Measurements from ENCODE around the gene TDRD10.

The TDRD10 gene

GRCh38 chr1:154539486-154540483, 37.8 kb downstream of the TDRD10 start:
- in situ Hi-C loops (cut with MboI; ENCODE audit: low sequenced_read_pairs, unreplicated experiment) = loop anchor here (5.0 kb wide), 1 partner anchor 57 kb away; no protein-coding TSS in a partner anchor
- DNase-seq (ENCODE audit: low spot score) = no peak
- TF ChIP-seq, protein P1, sequence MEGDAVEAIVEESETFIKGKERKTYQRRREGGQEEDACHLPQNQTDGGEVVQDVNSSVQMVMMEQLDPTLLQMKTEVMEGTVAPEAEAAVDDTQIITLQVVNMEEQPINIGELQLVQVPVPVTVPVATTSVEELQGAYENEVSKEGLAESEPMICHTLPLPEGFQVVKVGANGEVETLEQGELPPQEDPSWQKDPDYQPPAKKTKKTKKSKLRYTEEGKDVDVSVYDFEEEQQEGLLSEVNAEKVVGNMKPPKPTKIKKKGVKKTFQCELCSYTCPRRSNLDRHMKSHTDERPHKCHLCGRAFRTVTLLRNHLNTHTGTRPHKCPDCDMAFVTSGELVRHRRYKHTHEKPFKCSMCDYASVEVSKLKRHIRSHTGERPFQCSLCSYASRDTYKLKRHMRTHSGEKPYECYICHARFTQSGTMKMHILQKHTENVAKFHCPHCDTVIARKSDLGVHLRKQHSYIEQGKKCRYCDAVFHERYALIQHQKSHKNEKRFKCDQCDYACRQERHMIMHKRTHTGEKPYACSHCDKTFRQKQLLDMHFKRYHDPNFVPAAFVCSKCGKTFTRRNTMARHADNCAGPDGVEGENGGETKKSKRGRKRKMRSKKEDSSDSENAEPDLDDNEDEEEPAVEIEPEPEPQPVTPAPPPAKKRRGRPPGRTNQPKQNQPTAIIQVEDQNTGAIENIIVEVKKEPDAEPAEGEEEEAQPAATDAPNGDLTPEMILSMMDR (IDR thresholded peaks at IDR 0.05; ENCODE audit: borderline replicate concordance, control extremely low read depth, extremely low read depth, insufficient read depth, missing control alignments) = no peak

DNA sequence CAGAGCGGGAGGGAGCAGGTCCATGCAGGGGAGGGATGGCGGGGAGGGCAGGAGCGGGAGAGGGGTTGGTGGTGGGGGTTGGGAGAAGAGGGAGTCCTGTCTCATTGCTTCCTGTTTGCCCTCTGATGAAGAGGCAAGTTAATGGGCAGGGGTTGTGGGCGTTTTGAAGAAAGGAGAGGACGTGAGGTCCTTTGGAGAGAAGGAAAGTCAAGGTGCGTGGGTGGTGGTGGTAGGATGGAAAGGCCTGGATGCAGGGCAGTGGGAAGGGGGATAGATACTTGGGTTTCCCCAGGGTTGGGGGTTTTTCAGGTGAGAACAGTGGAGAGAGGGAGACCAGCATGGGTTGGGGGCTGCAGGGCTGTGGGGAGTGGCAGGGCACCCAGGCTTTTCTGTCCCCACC, 39.2 kb downstream of the TDRD10 start:
- in situ Hi-C loops (cut with MboI; ENCODE audit: low sequenced_read_pairs, unreplicated experiment) = loop anchor here (5.0 kb wide), 1 partner anchor 59 kb away; no protein-coding TSS in a partner anchor
- DNase-seq (ENCODE audit: low spot score) = no peak
- TF ChIP-seq, protein P1 (IDR thresholded peaks at IDR 0.05; ENCODE audit: borderline replicate concordance, control extremely low read depth, extremely low read depth, insufficient read depth, missing control alignments) = no peak

DNA sequence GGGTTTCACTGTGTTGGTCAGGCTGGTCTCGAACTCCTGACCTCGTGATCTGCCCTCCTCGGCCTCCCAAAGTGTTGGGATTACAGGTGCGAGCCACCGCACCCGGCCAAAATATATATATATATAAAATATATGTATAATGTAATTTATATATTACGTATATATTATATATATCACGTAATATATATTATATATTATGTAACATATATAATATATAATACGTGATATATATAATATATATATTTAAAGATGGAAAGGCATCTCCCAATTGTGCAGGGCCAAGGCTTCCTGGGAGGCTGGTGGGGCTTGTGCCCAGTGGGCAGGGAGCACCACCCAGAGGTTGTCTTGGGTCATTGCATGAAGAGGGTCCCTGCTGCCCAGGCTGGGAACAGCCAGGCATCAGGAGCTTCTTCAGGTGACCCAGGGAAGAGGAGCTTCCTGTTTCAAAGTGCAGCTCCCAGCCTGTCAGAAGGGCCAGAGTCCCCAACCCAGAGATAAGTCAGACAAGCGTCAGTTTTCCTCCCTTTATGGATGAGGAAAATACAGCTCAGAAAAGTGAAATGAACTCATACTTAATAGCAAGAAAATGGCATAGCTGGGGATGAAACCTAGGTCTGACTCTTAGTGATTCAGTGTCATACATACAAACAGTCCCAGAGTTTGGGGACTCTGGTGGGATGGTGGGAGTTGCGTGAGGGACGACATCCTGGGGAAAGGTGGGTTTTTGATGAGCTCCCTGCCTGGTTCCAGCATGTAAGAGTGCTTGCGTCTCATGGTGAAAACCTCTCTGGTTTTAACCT, 44.4 kb downstream of the TDRD10 start:
- DNase-seq (ENCODE audit: low spot score) = peak; percentile 84
- in situ Hi-C loops (cut with MboI; ENCODE audit: low sequenced_read_pairs, unreplicated experiment) = no loop called here
- TF ChIP-seq, protein P1 (IDR thresholded peaks at IDR 0.05; ENCODE audit: borderline replicate concordance, control extremely low read depth, extremely low read depth, insufficient read depth, missing control alignments) = peak; percentile 86

DNA sequence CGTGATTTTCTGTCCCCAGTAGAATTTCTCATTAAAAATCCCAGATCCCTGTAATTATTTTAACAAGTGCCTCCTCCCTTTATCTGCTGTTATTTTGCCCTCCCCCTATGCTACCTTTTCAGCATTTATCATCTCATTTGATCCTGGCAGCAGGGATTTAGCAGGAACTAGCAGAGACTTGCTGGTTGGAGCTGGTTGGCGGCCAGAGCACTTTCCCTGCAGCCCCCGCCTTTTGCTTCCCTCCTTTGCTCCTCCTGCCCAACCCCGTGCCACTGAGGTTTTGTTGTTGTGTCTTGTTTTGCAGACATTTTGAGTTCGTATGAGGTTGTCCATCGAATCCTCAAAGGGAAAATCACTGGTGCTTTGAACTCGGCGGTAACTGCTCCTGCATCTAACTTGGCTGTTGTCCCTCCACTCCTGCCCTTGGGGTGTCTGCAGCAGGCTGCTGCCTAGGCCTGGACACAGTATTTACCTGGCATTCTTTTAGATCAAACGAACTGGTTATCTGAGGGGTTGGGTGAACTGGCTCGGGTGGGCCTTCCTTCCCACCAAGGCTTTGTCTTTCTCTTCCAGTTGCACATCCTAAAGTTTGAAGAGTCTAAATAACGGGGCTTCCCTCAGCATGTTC, 45.2 kb downstream of the TDRD10 start:
- no peak for DNase-seq (ENCODE audit: low spot score)
- in situ Hi-C loops (cut with MboI; ENCODE audit: low sequenced_read_pairs, unreplicated experiment) = no loop called here
- TF ChIP-seq, protein P1 (IDR thresholded peaks at IDR 0.05; ENCODE audit: borderline replicate concordance, control extremely low read depth, extremely low read depth, insufficient read depth, missing control alignments) = no peak

DNA sequence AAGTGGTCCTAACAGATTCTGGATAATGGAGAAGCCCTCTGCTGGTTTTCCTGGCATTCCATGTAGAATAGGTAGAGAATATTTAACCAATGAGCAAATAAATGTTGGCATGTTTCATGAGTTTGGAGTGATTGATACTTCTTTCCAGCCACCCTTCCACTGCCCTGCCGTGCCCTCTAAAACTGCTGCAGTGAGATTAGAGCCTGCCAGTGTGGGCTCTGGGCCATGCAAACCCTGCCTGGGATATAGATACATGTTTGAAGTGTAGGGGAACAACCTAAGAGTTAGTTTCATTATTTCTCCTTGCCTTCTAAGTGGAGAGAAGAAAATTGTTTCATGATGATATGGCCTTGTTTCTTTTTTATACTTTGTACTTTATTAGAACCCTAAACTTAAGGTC, 46.0 kb downstream of the TDRD10 start:
- in situ Hi-C loops (cut with MboI; ENCODE audit: low sequenced_read_pairs, unreplicated experiment) = no loop called here
- TF ChIP-seq, protein P1 (IDR thresholded peaks at IDR 0.05; ENCODE audit: borderline replicate concordance, control extremely low read depth, extremely low read depth, insufficient read depth, missing control alignments) = no peak
- no peak for DNase-seq (ENCODE audit: low spot score)

- TF ChIP-seq, protein P1 (IDR thresholded peaks at IDR 0.05; ENCODE audit: borderline replicate concordance, control extremely low read depth, extremely low read depth, insufficient read depth, missing control alignments) = no peak
- no peak for DNase-seq (ENCODE audit: low spot score)
- in situ Hi-C loops (cut with MboI; ENCODE audit: low sequenced_read_pairs, unreplicated experiment) = no loop called here
These were observed 47.3 kb downstream of the TDRD10 start for GRCh38 chr1:154549202-154549770.

Data from GM13976 (cell line).